SK-N-SH treated with all-trans-retinoic acid at 6 μM for 48 hours (cell line): ENCODE measurements around the gene ERI2.

ENCODE experiments used
- ARNTL ChIP-seq: fragments of 450-650 bp; formaldehyde crosslinking; IDR thresholded peaks from 2 replicates; pipeline ENCODE4 v1.5.0; 2020; ENCODE audit warnings: low read depth, mild to moderate bottlenecking, moderate library complexity, borderline replicate concordance
- BACH2 ChIP-seq: fragments of 250-450 bp; sonication (Bioruptor Pico); IDR thresholded peaks from 2 replicates; pipeline ENCODE4 v1.9.0; 2021; ENCODE audit warnings: mild to moderate bottlenecking, borderline replicate concordance
- OSR1 ChIP-seq: fragments of 250-450 bp; sonication (Bioruptor Pico); IDR thresholded peaks from 2 replicates; pipeline ENCODE4 v1.8.0; 2022; ENCODE audit warnings: moderate library complexity, mild to moderate bottlenecking, inconsistent platforms
- POU6F1 ChIP-seq: fragments of 250-450 bp; sonication (Bioruptor Pico); IDR thresholded peaks from 2 replicates; pipeline ENCODE4 v1.8.0; 2021; ENCODE audit warnings: low read depth, mild to moderate bottlenecking, moderate library complexity, borderline replicate concordance
- RARB ChIP-seq: fragments of 250-450 bp; sonication (Bioruptor Pico); IDR thresholded peaks from 2 replicates; pipeline ENCODE4 v1.8.0; 2021; ENCODE audit warnings: mild to moderate bottlenecking, moderate library complexity
- TOX ChIP-seq: fragments of 250-450 bp; sonication (Bioruptor Pico); IDR thresholded peaks from 2 replicates; pipeline ENCODE4 v1.8.0; 2021; ENCODE audit warnings: mild to moderate bottlenecking, moderate library complexity, borderline replicate concordance
- ZC3H10 ChIP-seq: fragments of 250-450 bp; sonication (Bioruptor Pico); IDR thresholded peaks from 2 replicates; pipeline ENCODE4 v1.5.1; 2021; ENCODE audit warnings: mild to moderate bottlenecking, moderate library complexity
- ZFP30 ChIP-seq: fragments of 450-650 bp; formaldehyde crosslinking; IDR thresholded peaks from 2 replicates; pipeline ENCODE4 v1.5.0; 2022; ENCODE audit warnings: mild to moderate bottlenecking, moderate library complexity
- ZNF565 ChIP-seq: fragments of 450-650 bp; formaldehyde crosslinking; conservative IDR thresholded peaks from 2 replicates; pipeline ENCODE4 v1.5.0; 2020; ENCODE audit warnings: low read depth, mild to moderate bottlenecking, moderate library complexity
- TF ChIP-seq, protein P1 (sequence below): fragments of 250-450 bp; sonication (Bioruptor Pico); IDR thresholded peaks from 2 replicates; pipeline ENCODE4 v1.8.0; 2020; ENCODE audit warnings: mild to moderate bottlenecking, moderate library complexity, borderline replicate concordance
- TF ChIP-seq, protein P2 (sequence below): fragments of 250-450 bp; sonication (Bioruptor Pico); IDR thresholded peaks from 2 replicates; pipeline ENCODE4 v1.5.1; 2020; ENCODE audit warnings: low read depth, mild to moderate bottlenecking, moderate library complexity

- TF ChIP-seq, protein P1, sequence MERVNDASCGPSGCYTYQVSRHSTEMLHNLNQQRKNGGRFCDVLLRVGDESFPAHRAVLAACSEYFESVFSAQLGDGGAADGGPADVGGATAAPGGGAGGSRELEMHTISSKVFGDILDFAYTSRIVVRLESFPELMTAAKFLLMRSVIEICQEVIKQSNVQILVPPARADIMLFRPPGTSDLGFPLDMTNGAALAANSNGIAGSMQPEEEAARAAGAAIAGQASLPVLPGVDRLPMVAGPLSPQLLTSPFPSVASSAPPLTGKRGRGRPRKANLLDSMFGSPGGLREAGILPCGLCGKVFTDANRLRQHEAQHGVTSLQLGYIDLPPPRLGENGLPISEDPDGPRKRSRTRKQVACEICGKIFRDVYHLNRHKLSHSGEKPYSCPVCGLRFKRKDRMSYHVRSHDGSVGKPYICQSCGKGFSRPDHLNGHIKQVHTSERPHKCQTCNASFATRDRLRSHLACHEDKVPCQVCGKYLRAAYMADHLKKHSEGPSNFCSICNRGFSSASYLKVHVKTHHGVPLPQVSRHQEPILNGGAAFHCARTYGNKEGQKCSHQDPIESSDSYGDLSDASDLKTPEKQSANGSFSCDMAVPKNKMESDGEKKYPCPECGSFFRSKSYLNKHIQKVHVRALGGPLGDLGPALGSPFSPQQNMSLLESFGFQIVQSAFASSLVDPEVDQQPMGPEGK (CRISPR knock-in tag) = no peak
- no peak for TF ChIP-seq ZFP30 (CRISPR knock-in tag)
- no peak for TF ChIP-seq ZC3H10 (CRISPR knock-in tag)
- TF ChIP-seq, protein P2, sequence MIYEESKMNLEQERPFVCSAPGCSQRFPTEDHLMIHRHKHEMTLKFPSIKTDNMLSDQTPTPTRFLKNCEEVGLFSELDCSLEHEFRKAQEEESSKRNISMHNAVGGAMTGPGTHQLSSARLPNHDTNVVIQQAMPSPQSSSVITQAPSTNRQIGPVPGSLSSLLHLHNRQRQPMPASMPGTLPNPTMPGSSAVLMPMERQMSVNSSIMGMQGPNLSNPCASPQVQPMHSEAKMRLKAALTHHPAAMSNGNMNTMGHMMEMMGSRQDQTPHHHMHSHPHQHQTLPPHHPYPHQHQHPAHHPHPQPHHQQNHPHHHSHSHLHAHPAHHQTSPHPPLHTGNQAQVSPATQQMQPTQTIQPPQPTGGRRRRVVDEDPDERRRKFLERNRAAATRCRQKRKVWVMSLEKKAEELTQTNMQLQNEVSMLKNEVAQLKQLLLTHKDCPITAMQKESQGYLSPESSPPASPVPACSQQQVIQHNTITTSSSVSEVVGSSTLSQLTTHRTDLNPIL (CRISPR knock-in tag) = no peak
- TF ChIP-seq RARB (CRISPR knock-in tag) = no peak
- TF ChIP-seq POU6F1 (CRISPR knock-in tag) = no peak
- TF ChIP-seq TOX (CRISPR knock-in tag) = no peak
- no peak for TF ChIP-seq ZNF565
- no peak for TF ChIP-seq OSR1 (CRISPR knock-in tag)
- no peak for TF ChIP-seq BACH2 (CRISPR knock-in tag)
- TF ChIP-seq ARNTL (CRISPR knock-in tag) = no peak
These were observed 5.7 kb upstream of the ERI2 start for GRCh38 chr16:20811889-20812439.
